ENCODE data around the gene TRIM2.

The TRIM2 gene

DNA sequence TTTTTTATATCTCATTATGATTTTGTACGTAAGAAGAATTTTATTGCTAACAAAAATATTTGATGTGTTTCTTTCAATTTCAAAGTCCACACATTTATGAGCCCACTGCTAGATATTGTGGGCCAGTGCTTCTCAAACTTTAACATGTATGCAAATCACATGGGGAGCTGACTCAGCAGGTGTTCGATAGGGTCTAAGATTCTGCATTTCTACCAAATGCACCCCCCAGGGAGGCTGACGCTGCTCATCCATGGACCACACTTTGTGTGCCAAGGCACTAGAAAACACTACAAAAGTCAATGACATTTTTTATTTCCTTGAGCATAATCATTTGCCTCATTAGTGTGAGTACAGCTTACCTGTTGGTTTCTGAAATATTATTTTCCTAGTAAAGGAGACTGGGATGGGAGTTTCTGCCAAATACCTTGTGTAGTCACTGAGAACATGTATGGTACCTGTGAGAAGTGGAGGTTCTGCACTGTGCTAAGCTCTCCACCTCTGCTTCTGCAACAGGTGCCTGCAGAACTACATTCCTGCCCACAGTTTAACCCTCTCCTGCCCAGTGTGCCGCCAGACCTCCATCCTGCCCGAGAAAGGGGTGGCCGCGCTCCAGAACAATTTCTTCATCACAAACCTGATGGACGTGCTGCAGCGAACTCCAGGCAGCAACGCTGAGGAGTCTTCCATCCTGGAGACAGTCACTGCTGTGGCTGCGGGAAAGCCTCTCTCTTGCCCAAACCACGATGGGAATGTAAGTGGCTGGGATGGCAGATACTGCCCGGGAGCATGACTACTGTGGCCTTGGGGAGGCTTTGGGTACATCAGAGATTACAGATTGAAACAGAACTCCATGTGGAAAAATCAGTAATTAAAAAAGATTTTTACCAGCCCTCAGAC, 71.4 kb downstream of the TRIM2 start:
- no peak for DNase-seq (ENCODE audit: low read depth, low spot score)

DNA sequence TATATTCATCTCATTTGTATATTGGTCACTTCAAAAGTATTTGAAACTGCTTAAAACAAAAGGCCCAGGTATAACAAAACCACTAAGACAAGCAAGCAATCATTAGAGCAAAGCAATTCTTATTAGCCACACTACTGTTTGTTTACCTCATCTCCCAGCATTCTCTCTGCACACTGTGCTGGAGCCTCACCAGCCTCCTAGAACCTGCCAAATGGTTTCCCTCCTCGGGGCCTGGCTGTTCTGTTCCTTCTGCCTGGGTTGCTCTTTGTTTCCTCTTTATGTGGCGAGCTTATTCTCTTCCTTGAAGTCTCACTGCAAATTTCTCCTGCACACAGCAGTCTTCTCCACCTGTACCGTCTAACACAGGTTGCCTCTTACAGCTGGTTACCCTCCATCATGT, 72.7 kb downstream of the TRIM2 start:
- DNase-seq (ENCODE audit: low read depth, low spot score) = no peak

DNA sequence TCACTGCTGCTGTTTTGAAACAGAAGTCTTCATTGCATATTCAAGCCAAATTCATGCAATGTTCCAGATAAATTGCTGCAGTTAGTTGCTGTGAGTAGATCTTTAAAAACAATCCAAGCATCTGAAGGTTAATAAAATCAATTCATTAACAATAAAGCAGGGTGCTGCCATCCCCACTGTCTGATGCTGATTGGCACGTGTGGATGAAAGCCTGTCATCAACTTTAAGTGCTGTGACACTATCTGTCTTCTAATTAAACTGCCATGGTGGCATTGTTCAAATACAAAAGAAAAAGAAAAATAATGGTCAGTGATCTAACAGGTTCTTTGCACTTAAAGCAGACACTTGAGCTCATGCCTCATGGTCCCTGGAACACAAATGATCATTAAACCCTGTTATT, 77.2 kb downstream of the TRIM2 start:
- no peak for DNase-seq (ENCODE audit: low read depth, low spot score)

DNA sequence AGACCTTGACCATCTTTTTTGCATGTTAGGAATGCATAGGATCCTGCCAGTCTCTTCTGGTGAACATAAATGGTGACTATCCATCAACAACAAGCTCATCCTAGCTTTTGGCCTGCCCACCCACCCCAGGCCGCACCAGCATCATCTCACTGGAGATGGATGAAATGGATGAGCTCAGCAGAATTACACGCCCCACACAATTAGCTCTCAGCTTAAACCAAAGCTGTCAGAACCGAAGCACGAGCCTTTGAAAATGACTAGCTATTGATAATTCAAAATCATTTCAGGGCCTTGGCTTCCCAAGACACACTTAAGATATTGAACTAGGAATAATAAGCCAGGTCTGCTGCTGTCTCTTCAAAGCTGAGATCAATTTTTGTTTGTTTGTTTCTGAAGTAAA, 77.8 kb downstream of the TRIM2 start:
- DNase-seq (ENCODE audit: low read depth, low spot score) = no peak

DNA sequence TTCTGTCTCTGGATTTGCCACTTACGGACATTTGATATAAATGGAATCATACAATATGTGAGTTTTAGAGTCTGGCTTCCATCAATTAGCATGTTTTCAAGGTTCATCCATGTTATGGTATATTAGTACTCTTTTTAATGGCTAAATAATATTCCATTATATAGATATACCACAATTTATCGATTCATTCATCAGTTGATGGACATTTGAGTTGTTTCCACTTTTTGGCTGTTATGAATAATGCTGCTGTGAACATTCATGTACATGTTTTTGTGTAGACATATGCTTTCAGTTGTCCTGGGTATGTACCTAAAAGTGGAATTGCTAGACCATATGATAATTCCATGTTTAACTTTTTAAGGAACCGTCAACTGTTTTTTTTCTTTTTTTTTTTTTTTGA, 79.0 kb downstream of the TRIM2 start:
- DNase-seq (ENCODE audit: low read depth, low spot score) = no peak

DNA sequence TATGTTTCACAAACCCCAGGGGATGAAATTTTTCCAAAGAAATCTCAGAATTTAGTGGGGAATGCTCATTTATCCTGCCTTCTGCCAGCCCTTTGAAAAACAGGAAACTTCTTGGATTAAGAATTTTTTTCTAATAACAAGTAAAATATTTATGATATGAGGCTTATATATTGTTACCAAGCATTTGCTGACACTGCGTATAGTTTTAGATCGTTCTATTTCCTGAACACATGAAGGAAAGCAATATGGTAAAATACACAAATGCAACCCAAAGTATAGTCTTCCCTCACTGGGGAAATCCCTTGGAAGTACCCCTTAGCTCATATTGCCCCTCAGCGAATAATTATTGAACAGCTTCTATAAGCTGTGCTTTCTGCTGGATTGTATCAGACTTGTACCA, 85.9 kb downstream of the TRIM2 start:
- no peak for DNase-seq (ENCODE audit: low read depth, low spot score)

DNA sequence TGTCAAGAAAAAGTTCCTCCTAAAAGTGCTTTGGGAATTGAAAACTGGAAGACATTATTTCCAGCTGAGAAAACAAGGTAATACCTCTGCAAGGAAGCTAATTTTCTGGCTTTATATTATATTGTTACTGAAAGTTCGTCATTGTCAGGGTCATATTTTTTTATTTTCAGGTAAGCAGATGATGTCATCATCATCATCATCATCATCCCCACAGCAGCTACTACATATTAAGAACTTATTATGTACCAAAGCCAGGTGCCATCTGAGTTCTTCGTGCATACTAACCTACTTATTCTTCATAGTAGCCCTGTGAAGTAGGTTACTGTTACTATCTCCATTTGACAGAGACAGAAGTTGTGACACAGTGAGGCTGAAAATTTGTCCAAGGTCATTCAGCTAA, 87.3 kb downstream of the TRIM2 start:
- no peak for DNase-seq (ENCODE audit: low read depth, low spot score)

DNA sequence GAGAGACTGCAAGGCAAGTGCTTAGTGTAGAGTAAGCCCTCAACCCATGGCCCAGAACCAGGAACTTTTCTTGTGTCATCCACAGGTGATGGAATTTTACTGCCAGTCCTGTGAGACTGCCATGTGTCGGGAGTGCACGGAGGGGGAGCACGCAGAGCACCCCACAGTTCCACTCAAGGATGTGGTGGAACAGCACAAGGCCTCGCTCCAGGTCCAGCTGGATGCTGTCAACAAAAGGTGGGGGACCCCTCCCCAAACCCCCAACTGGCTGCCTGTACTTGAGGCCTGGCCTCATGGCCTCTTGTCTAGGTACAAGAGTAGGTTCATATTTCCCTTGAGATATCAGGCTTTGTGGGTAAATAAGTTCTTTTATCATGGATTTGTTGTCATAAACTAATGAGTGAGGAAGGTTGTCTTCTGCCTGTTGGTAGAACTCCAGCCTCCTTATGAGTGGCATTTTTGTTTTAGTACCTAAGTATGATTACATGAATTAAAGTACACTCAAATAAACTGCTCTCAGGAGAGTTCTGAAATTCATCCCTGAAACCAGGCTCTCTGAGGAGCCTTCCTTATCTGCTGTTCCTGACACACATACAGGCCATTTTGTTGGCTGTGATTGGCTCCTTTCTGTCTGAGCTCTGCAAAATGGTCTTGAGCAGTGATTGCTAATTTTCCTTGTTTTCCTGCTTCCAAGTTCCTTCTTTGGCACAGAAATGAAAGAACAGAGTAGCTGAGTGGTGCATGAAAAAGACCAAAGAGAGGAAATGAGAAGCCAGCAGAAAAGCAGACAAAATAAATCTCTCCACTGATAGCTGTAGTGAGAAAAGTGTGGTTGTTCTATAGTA, 88.9 kb downstream of the TRIM2 start:
- no peak for DNase-seq (ENCODE audit: low read depth, low spot score)

DNA sequence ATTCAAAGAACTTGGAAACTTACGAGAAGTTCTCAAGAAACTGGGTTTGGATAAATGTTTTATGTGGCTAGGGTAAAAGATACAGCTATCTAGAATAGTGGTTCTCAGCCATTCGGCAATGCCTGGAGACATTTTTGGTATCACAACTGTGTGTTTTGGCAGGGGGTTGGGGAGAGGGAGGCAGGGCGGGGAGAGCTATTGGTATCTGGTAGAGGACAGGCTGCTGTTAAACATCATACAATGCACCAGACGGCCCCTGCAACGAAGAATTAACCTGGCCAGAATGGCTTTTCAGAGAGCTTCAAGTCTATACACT, 89.5 kb downstream of the TRIM2 start:
- DNase-seq (ENCODE audit: low read depth, low spot score) = no peak

DNA sequence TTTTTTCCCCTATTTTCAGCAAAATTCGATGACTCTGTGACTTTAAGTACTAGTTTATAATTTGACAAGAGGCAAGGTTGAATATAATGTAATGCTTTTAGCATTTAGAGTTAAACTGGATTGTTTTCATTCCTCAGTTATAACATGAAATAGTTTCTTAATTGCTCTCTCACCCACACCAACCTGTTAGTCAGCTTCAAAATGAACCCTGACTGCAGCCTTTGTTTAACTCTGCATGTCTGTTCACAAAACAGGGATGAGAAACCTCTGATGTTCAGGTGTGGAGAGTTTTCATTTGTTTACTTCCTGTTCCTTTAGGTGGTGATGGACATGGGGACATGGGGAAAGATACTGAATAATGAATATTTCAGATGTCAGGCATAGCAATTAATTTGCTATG, 90.4 kb downstream of the TRIM2 start:
- no peak for DNase-seq (ENCODE audit: low read depth, low spot score)

DNA sequence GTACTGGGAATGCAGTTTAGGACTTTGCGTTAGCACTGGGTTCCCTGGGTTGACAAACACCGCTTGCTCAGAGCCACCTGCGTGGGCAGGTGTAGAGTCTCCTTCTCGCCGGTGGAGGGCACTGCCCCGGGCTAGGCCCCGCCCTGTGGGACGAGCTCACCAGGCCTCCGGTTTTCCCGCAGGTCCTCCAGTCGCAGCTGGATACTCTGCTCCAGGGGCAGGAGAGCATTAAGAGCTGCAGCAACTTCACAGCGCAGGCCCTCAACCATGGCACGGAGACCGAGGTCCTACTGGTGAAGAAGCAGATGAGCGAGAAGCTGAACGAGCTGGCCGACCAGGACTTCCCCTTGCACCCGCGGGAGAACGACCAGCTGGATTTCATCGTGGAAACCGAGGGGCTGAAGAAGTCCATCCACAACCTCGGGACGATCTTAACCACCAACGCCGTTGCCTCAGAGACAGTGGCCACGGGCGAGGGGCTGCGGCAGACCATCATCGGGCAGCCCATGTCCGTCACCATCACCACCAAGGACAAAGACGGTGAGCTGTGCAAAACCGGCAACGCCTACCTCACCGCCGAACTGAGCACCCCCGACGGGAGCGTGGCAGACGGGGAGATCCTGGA, 91.0 kb downstream of the TRIM2 start:
- no peak for DNase-seq (ENCODE audit: low read depth, low spot score)

DNA sequence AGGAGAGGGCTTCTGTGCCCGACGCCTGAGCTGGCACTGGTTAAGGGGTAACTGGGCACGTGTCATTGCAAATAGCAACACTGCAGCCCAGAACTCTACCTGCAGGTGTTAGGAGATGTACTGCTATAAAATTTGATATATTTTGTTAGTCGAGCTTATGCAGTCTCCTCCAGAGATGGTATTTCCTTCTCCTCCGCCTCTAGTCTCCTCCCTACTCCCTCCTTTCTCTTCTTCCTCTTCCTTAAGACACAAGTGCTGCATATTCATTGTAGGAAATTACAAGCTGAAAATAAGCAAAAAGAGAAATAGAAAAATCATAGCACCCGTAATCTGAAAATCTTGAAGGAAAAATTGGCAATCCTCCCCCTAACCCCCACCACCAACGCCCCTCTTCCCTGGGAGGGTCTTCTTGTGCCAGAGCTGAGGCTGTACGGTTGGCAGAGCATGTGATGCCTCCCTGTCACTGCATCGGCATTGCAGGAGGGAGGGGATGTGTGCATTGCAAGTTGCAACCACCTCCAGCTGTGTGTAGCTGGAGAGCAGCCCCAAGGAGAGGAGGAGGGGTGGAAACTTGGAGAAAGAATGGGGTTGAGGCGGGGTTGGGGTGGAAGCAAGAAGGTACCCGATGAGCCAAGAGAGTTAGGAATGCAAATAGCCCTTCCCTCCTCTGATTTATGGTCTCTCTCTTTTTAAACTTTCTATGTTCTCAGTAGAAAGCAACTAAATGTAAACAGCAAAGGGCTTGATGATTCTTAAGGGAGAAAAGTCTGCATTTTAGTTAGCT, 92.0 kb downstream of the TRIM2 start:
- DNase-seq (ENCODE audit: low read depth, low spot score) = no peak

DNA sequence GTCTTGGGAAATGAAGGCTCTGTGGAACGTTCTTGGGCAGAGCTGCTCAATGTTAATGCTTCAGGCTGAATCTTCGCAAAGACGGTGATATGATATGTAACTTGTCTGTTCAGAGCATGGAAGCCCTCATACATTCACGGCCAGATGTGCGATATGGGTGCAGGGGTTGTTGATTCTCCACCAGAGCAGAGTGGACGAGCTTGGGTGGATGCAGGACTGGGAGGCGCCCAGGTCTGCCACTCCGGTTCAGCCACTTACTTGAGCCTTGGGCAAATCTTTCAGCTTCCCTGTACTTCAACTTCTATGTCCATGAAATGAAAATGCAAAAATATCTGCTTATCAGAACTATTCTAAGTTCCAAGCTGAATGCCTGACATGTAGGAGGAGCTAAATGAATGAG, 92.9 kb downstream of the TRIM2 start:
- DNase-seq (ENCODE audit: low read depth, low spot score) = no peak

DNA sequence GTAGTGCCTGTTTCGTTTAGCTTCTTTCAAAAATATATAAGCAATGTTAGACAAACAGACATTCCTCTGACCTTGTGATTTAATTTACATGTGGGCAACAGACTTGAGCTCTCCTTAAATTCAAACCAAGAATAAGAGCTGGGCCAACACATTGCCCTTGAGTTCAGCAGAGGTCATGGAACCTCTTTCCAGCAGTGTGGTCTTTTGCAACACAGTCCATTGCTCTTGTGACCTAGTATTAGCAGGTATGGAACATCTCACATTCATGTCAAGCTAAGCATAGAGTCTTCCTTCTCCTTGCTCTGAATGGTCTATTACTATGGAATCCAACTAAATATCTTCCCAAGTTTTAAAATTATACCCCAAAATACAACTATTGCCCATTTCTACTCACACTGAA, 106.5 kb downstream of the TRIM2 start:
- no peak for DNase-seq (ENCODE audit: low read depth, low spot score)

DNA sequence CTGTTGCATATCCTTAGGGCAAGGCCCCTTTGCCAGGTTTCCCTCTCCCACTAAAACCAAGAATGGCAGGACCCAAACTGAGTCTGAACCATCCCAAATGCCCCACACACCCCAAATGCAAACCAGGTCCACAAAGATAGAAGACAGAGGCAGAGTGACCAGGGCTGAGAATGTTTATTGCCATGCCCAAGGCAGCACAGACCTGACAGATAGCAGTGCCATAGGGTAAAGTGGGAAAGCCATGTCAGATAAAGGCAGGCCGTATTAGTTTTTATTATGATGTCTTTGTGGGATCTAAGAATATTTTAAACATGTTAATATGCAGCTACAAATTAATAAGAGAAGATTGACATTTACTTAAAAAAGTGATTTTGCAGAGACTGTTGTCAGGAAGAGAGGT, 110.7 kb downstream of the TRIM2 start:
- no peak for DNase-seq (ENCODE audit: low read depth, low spot score)

DNA sequence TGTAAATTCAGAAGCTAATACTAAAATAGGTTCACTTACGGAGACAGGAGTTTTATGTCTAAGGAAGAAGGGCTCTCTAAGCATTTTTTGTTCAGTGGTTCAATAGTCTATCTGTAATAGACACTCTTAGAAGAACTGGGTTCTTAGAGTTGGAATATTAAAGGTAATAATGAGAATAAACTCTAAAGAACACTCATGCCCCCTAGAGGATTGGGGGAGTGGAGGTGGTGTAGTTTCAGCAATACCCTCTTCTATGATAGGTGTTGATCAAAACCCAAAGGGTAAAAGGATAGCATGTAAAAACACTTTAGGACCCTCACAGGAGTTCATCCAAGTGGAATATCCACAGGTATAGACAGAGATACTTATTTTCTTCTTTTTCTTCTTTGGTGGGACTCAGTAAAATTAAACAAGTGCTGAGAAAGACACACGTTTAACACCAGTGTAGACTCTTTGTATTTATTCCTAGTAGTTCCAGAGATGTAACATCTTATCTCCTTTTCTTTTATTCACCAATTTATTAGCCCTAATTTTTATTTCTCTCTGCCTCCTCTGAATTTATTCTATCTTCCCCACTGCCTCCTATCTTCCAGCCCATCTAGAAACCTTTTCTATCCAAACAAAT, 114.6 kb downstream of the TRIM2 start:
- peak; percentile 16 for DNase-seq (ENCODE audit: low read depth, low spot score)

DNA sequence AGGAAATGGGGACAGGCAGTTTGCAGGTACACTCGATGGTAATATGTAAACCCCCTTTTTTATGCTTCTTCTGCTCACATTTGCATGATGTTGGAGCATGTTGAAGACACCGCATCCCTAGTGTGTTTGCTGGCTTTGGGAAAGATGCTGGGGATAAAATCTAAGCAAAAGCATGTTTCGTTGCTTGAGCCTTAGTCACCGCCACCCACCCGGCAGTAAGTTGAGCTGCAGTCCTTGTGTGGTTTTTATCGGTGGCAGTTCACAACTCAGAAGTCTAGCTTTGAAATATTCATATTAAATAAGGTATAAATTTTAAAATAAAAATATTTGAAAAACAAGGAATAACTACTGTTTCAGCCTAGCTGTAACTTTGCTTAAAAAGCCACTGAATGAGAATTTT, 118.5 kb downstream of the TRIM2 start:
- no peak for DNase-seq (ENCODE audit: low read depth, low spot score)

DNA sequence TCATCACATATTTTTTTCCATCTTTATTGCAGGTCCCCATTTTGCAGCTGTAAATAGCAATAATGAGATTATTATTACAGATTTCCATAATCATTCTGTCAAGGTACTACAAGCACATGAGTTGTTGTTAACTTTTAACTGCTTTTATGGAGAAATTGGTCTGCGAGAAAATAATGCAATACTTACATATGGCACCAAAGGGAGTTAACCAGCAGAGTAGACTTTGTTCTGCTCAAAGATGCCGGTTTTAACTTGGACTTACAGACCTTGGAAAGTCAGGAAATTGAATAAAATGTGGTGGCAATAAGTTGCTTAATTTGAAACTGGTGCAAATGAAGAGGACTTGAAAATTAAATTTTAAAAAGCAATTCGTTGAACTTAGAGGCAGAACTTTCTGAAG, 119.8 kb downstream of the TRIM2 start:
- no peak for DNase-seq (ENCODE audit: low read depth, low spot score)

DNA sequence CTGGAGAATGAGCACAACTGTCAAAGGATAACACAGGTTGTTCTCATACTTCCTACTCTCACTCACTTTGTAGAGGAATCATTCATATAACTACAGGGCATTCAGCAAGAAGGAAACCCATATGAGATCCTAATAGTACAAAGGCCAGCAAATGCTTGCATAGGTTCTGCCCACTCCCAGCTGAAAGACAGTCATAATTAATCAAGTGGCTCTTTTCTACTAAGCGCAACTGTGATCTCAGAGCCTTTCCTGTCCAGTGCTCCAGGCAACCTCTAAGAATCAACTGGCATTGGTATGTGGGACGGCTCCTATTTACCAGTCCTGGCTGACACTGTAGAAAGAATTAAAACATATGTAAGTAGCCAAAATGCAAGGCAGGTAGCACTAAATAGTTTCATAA, 121.3 kb downstream of the TRIM2 start:
- DNase-seq (ENCODE audit: low read depth, low spot score) = no peak

DNA sequence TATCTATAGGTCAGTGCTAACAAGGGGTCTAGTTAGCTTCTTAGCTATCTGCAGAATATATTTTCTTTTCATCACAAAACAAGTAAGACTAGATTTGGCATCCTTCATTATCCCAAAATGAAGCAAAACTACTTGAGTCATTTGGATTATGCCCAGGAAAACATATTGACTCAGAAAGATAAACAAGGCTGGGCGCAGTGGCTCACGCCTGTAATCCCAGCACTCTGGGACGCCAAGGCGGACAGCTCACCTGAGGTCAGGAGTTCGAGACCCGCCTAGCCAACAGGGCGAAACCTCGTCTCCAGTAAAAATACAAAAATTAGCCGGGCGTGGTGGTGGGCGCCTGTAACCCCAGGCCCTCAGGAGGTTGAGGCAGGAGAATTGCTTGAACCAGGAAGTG, 122.3 kb downstream of the TRIM2 start:
- no peak for DNase-seq (ENCODE audit: low read depth, low spot score)

DNA sequence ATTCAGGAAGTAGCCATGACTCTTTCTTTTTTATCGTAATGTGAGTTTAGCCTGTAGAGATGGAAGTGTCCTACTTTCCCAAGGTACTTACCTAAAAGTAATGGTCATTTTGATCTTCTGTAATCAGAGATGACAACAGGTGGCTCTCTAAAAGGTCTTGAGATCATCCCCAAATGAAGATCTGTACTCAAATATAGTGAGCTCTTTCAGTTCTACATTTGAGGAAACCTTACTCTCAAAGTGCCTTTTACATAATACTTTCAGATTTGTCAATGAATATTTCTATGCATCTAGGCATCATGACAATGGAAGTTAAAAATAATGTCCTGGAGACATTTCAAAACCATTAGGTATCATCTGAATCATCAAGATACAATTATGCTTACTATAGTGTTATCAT, 123.0 kb downstream of the TRIM2 start:
- DNase-seq (ENCODE audit: low read depth, low spot score) = no peak
